Head of caudate nucleus (tissue), 42 donors: ENCODE measurements around the gene NLGN4X.
A peak's percentile ranks its signal among the peaks of the same experiment; 100 is the strongest.

Experiments used
- DNase-seq, 42 donors: peaks; one replicate each; pipeline versions ENCODE4 v3.0.0 to v3.0.0-alpha.2; 2020 to 2021; ENCODE audit warnings: mixed read lengths in 7 of 42
- intact Hi-C: fragments of 100-400 bp; cut with DNase I; formaldehyde crosslinking; loops from one replicate; pipeline ENCODE4 v1.15.0; 2022

The NLGN4X gene

GRCh38 chrX:6228720-6229119 is at the start of gene NLGN4X:
TSS of gene NLGN4X (minus strand) at chrX:6228867. CDS start at chrX:6151466, 77,401 bp downstream.
- peak; percentile 10 to 83 (median 53) for DNase-seq

GRCh38 chrX:6266041-6266440 is 37.4 kb upstream of the NLGN4X start:
- intact Hi-C loops, result no loop called here
- DNase-seq, result no peak

More at GRCh38 chrX:6228720-6229119, at the start of gene NLGN4X:
- intact Hi-C loops, result no loop called here

DNA sequence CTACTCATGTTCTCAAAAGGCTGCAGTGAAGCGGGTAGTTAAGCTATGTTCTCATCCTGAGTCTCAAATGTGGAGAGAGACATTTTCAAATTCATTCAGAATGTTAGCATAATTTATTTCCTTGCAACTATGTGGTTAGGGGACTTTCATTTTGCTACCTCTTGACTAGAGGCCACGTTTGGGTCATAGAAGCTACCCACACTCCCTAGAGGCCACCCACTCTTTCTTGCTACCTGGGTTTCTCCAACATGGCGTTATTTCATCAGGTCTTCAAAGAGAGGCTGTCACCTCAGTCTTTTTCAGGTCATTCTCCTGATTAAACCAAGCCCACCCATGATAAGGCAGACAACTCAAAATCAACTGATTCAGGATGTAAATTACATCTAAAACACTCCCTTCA is 34.3 kb upstream of the NLGN4X start:
- no peak for DNase-seq
- intact Hi-C loops, result no loop called here

DNA sequence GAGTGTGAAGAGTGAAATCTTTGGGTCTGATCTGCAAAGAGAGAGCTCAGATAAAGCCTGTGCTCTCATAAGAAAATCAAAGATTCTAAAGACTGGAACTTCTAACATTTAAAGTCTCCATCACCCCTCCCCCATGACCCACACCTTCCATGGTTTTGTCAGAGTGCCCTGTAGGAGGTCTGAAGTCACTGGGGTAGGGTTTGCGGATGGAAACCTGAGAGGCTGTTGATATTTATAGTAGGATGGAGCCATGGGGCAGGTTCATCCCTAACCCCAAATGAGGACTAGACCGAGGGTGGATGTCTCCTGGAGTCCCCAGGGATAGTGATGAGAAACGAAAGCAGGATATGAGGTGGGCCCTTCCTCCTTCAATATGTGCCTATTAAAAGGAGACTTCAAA is 28.4 kb upstream of the NLGN4X start:
- no peak for DNase-seq
- intact Hi-C loops, result no loop called here

DNA sequence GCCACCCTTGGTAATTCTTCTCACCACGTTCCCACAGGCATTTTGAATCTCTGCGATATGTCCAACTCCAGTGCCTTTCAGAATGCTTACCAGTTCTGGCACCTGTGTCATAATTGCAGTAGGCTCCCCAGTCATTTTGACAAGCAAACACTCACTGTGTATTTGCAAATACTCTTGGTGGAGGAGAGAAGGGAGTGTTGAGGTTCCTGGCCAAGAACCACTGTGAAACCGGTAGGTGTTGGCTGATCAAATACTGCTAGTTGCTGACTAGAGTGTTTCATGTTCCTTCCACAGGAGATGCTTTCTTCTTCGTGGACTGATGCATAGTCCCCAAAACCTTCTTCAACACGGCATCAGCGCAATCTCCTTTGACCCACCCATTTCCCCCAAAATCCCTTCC is 16.0 kb upstream of the NLGN4X start:
- intact Hi-C loops, result no loop called here
- DNase-seq, result no peak

DNA sequence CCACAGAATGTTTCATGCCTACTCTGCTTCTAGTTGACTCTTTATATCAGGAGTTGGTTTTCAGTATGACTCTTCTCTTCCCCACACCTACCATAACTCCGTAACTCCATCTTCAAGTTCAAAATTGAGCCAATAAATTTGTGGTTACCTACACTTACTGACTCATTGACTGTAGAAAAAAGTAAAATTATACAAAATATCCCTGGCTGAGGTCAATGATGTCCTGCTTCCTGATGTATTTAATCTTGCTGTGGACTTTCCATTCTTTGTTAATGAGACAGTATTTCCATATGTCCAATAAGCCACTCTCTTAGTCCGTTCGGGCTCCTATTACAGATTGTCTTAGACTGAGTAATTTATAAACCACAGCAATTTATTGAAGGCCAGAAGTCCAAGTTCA is 9.9 kb upstream of the NLGN4X start:
- DNase-seq, result no peak
- intact Hi-C loops, result no loop called here

DNA sequence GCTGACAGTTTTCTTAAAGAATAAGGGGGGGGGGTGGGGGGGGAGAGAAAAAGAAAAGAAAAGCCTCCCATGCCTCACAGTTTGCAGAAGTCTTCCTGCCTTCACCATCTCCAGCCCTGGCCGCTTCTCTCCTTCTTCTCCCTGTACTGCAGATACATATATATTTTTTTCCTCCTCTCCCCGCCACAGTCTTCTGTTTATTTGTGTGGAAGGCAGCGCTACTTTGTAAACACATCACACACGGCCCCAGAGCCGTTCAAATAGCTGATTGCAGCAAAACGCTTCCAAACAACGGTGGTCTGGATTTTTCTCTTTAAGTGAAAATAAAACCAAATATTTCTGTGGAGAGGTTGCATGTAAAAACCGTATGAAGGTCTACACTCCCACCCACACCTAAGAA is 732 bp downstream of the NLGN4X start:
- intact Hi-C loops, result no loop called here
- DNase-seq, result peak in 11 of 42 donors; percentile 2 to 40 (median 15)

- DNase-seq, result peak in 25 of 42 donors; percentile 2 to 50 (median 15)
- intact Hi-C loops, result no loop called here
Observed at GRCh38 chrX:6227453-6227835, 1.2 kb downstream of the NLGN4X start.

- DNase-seq, result peak in 39 of 42 donors; percentile 3 to 60 (median 38)
- intact Hi-C loops, result no loop called here
Observed at GRCh38 chrX:6226596-6227452, 1.8 kb downstream of the NLGN4X start.

DNA sequence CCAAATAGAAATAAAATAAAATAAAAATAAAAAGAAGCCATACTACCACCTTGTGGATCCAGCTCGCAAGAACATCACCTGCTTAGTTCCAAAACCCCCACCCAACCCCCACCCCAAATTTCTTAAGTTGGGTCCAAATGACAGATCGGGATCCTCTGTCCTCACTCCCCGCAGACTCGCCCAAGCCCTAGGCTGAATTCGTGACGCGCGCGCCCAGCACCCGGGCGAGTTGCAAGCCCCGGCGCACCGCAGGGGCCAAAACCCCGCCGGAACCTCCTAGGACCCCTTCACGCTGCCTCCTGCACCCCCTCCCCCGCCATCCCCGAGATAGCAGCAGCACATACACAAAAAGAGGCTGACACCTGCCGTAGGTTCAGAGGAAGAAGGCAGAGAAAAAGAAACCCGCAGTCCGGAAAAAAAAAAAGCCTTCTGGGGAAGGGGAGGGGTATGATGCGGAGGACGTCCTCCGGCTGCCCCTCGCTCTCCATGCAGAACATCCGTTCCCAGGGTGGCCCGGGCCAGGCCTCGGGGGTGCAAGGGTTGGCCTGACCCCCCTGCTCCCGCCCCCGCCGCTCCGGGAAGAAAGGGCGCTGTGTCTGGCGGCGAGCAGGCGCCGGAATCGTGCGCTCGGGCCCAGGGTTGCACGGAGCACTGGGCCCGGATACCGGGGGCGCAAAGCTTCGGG is 2.6 kb downstream of the NLGN4X start:
- intact Hi-C loops, result no loop called here
- peak in 41 of 42 donors; percentile 4 to 72 (median 50) for DNase-seq

DNA sequence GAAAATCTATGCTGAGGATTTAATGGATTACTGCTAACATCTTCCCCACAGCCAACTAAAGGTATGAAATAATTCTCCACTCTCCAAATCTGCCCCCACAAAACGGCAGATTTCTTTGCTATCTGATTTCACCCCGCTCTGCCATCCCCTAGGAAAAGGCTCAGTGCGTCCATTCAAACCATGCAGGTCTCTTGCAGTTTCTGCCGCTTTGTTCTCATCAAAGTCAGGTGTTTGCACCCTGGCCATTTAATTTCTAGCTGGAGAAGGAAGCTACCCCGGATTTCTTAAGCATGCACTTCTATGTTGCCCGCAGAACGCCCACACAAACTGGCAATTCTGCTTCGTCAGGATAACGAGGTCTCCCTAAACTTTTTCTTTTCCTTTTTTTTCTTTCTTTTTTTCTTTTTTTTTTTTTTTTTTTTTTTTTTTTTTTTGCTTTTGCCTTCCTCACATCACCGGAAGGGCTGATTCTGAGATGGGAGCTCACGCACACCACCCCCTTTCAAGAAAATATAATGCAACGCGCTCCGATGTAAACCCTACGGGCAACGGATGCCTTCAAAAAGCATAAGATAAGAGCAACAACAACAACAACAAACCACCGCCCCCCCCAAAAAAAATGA is 3.3 kb downstream of the NLGN4X start:
- intact Hi-C loops, result no loop called here
- DNase-seq, result peak in 20 of 42 donors; percentile 3 to 49 (median 17)

DNA sequence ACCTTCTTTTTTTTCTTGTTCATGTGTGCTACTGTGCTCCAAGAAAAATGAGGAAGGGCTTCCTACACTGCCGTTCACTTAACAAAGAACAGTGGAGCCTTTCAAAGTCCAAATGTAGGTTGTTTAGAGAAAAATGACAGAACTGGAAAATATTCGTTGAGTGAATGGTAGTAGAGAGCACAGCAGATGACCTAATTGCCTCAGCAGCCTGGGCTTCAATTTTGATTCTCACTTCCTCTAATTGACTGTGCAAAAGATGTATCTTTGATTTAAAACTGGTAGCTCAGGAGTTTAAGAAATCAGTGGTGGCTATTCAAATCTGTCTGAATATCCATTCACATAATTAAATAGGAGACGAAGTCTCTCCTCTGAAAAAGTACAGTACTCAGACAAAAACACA is 5.2 kb downstream of the NLGN4X start:
- intact Hi-C loops, result no loop called here

DNA sequence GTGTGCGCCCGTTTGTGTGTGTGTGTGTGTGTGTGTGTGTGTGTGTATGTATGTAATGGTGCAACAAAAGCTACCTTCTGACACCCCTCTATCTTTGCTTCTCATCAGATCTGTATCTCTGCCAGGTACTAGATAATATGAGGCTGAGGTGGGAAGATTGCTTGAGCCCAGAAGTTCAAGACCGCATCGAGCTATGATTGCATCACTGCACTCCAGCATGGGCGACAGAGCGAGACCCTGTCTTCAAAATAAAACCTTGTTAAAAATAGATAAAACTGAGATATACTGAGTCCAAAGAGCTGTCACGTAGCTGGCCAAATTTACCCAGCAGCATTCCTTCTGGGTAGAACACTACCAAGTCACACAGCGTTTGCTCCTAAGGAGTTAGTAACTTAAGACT is 18.4 kb downstream of the NLGN4X start:
- intact Hi-C loops, result no loop called here
- DNase-seq, result no peak

More for the DNA sequence above, 5.2 kb downstream of the NLGN4X start:
- no peak for DNase-seq

DNA sequence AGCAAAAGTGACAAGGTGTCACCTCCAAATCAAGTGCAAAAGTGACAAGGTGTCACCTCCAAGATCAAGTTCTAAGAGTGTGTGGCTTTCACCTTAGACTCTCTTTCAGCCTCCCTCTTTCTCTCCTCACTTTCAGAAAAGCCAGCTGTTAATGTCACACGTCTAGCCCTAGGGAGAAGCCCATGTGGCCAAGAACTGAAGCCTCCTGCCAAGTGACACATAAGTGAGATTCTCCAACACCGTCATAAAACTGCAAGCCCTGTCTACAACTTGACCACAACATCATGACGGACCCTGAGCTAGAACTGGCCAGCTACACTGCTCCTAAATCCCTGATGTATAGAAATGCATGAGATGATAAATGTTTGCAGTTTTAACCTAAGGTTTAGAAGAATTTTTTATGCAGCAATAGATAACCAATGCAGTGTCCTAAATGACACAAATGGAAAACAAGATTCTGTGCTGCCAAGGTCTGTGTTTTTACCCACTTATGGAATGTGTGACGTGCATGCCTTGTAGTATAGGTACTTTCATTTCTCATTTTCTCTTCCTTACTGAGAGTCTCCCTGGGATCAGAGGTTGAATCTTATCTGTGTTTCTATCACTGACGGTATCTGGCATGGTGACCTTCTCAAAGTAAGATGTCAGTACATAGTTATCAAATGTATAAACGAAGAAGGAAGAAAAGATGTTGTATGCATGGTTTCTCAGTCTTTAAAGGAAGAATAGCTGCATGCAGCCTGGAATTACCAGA is 25.0 kb downstream of the NLGN4X start:
- intact Hi-C loops, result no loop called here

GRCh38 chrX:6199486-6199885 is 29.2 kb downstream of the NLGN4X start:
- no peak for DNase-seq
- intact Hi-C loops, result no loop called here

More for the DNA sequence above, 25.0 kb downstream of the NLGN4X start:
- no peak for DNase-seq

GRCh38 chrX:6187256-6187655 is 41.4 kb downstream of the NLGN4X start:
- intact Hi-C loops, result no loop called here
- no peak for DNase-seq

DNA sequence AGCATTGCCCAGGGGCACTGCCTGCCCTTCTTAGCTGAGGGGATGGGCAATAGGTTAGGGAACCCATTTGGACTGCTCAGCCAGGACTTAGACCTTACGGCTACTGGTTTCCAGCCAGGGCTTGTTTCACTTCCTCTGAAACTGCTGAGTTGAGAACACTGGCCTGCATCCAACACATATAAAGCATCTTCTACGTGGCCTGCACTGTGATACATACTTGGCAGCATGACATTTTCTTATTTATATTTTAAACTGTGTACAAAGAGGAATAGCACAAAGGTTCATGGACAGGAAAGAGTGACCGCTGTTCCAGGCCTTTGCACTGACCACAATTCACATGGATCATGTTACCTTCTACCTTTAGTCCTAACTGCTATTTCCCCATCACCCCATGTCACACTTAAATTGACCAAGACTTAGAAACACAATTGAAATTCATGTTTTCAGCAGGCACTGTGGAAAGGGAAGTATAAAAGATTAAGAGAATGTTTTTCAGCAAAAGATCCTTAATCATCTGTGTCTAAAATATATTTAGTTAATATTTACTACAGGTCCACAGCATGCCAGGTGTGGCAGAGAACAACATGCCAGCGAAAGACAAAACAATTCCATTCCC is 43.7 kb downstream of the NLGN4X start:
- DNase-seq, result peak in 1 of 42 donors; percentile 0
- intact Hi-C loops, result no loop called here

GRCh38 chrX:6175914-6176313 is 52.8 kb downstream of the NLGN4X start:
- no peak for DNase-seq
- intact Hi-C loops, result no loop called here

- DNase-seq, result no peak
- intact Hi-C loops, result no loop called here
Observed at GRCh38 chrX:6170424-6170823, 58.2 kb downstream of the NLGN4X start.
